ENCODE results near the gene TMEM201. TPM values are rescaled to one million over a fixed set of nuclear protein-coding genes. Genes with fewer than 3 reads are reported as not detected.

Gene TMEM201
- total RNA-seq, 2 donors from 2014 or later = 6.1 to 6.9 TPM

Other genes starting within 250 kb of the TMEM201 start
- 1 to 10 TPM; 2.3 to 4.5 TPM for gene SLC25A33, start 49.4 kb upstream of the TMEM201 start, total RNA-seq
- 1 to 10 TPM; 7.9 to 9.2 TPM for gene PIK3CD, start 62.8 kb downstream of the TMEM201 start, total RNA-seq
- gene CLSTN1, start 235.1 kb downstream of the TMEM201 start, total RNA-seq = 10 to 100 TPM; 59.8 to 77.9 TPM

All from posterior vena cava (tissue), 2 donors.